H1 (cell line): ENCODE results near the gene ZMIZ1. TPM values are rescaled to one million over a fixed set of nuclear protein-coding genes. Genes with fewer than 3 reads are reported as not detected.

ENCODE experiments used
- CTCF ChIA-PET: fragments of 300-600 bp; sonication (Branson Sonifier 250); formaldehyde crosslinking; loops from one replicate; lab custom pipeline; 2021; ENCODE audit not compliant: partially characterized antibody; lab: Charles Lee
- POLR2A ChIA-PET: fragments of 300-600 bp; sonication (Branson Sonifier 250); formaldehyde crosslinking; loops from one replicate; lab custom pipeline; 2021; ENCODE audit warnings: inconsistent platforms; ENCODE audit not compliant: partially characterized antibody; lab: Charles Lee
- DNase-seq, 2 experiments: peaks; one replicate each; pipeline versions ENCODE4 v3.0.0 to v3.0.0-alpha.2; 2010 to 2022; ENCODE audit warnings: low spot score in 2 of 2, low read depth in 1 of 2, mixed read lengths in 1 of 2
- FAIRE-seq: peaks from 2 replicates; lab custom pipeline; 2011; peaks lifted over from hg19 to GRCh38; lab: Jason Lieb, UNC
- H2AFZ ChIP-seq: 2 replicates; pipeline ENCODE4 v1.8.1; 2012; ENCODE audit warnings: low read length, inconsistent platforms
- H2AK5ac ChIP-seq: 2 replicates; pipeline ENCODE4 v1.6.1; 2013; ENCODE audit warnings: low read depth, low read length
- H2BK120ac ChIP-seq: replicated peaks from 2 replicates; pipeline ENCODE3; 2013; ENCODE audit warnings: low read depth, low read length, inconsistent platforms
- H2BK12ac ChIP-seq: 2 replicates; pipeline ENCODE4 v1.6.1; 2013; ENCODE audit warnings: low read depth, low read length
- H2BK15ac ChIP-seq: 2 replicates; pipeline ENCODE4 v1.6.1; 2013; ENCODE audit warnings: low read length
- H2BK20ac ChIP-seq: 2 replicates; pipeline ENCODE4 v1.6.1; 2013; ENCODE audit warnings: low read length
- H2BK5ac ChIP-seq: 2 replicates; pipeline ENCODE4 v1.6.1; 2013; ENCODE audit warnings: low read depth, low read length
- H3K14ac ChIP-seq: 2 replicates; pipeline ENCODE4 v1.6.1; 2013; ENCODE audit warnings: inconsistent platforms; ENCODE audit not compliant: insufficient read length
- H3K18ac ChIP-seq: 2 replicates; pipeline ENCODE4 v1.6.1; 2013; ENCODE audit warnings: low read length; ENCODE audit errors: extremely low read depth
- H3K23ac ChIP-seq: 2 replicates; pipeline ENCODE4 v1.6.1; 2013; ENCODE audit warnings: inconsistent platforms; ENCODE audit not compliant: insufficient read length
- H3K23me2 ChIP-seq: 2 replicates; pipeline ENCODE4 v1.6.1; 2013; ENCODE audit warnings: low read depth, low read length
- H3K27ac ChIP-seq: 2 replicates; pipeline ENCODE4 v1.6.1; 2011; ENCODE audit warnings: low read depth, low read length, inconsistent platforms
- H3K27me3 ChIP-seq, 4 experiments: replicated peaks in 1 of 4; 1 replicate in 1 of 4; 2 replicates in 3 of 4; pipeline versions ENCODE4 v1.6.1 to v1.8.1; 2011 to 2013; ENCODE audit warnings: low read length in 3 of 4, mild to moderate bottlenecking in 3 of 4, inconsistent platforms in 2 of 4, mixed read lengths in 2 of 4, moderate library complexity in 1 of 4; ENCODE audit not compliant: control insufficient read depth in 3 of 4, insufficient read depth in 3 of 4; ENCODE audit errors: extremely low read depth in 1 of 4
- H3K36me3 ChIP-seq, 4 experiments: 2 replicates each; pipeline versions ENCODE4 v1.6.1 to v1.8.1; 2011 to 2013; ENCODE audit warnings: mild to moderate bottlenecking in 4 of 4, low read length in 3 of 4, moderate library complexity in 2 of 4, control low read depth in 1 of 4, inconsistent platforms in 1 of 4; ENCODE audit not compliant: insufficient read depth in 4 of 4, control insufficient read depth in 2 of 4
- H3K4ac ChIP-seq: replicated peaks from 2 replicates; pipeline ENCODE3; 2013; ENCODE audit warnings: low read length, low read depth, mixed read lengths, inconsistent platforms; ENCODE audit not compliant: insufficient read length
- H3K4me1 ChIP-seq, 4 experiments: replicated peaks in 1 of 4; 1 replicate in 1 of 4; 2 replicates in 3 of 4; pipeline versions ENCODE4 v1.6.1 to v1.8.1; 2011 to 2013; ENCODE audit warnings: low read length in 3 of 4, inconsistent platforms in 2 of 4, mixed read lengths in 1 of 4; ENCODE audit not compliant: insufficient read depth in 4 of 4, control insufficient read depth in 3 of 4
- H3K4me2 ChIP-seq, 2 experiments: 2 replicates each; pipeline versions ENCODE4 v1.6.1 to v1.8.1; 2011 to 2013; ENCODE audit warnings: low read depth in 2 of 2, low read length in 2 of 2, control low read depth in 1 of 2, inconsistent platforms in 1 of 2, mild to moderate bottlenecking in 1 of 2; ENCODE audit not compliant: insufficient read depth in 1 of 2
- H3K4me3 ChIP-seq, 4 experiments: fragments of 200-600, 300-600 bp in 1 of 4; sonication (generic), shearing (Covaris generic), sonication (Bioruptor Twin) in 1 of 4; 2 replicates each; pipeline versions ENCODE4 v1.5.1 to v1.8.1; 2011 to 2016; ENCODE audit warnings: low read length in 4 of 4, low read depth in 3 of 4, control low read depth in 2 of 4, inconsistent platforms in 2 of 4, mild to moderate bottlenecking in 2 of 4, mixed read lengths in 1 of 4, moderate library complexity in 1 of 4; ENCODE audit not compliant: insufficient read depth in 2 of 4; ENCODE audit errors: extremely low read depth in 1 of 4
- H3K56ac ChIP-seq: replicated peaks from 2 replicates; pipeline ENCODE3; 2013; ENCODE audit warnings: low read depth, mild to moderate bottlenecking, mixed read lengths, low read length, inconsistent platforms; ENCODE audit not compliant: insufficient read length
- H3K79me1 ChIP-seq: 2 replicates; pipeline ENCODE4 v1.6.1; 2013; ENCODE audit warnings: low read depth, low read length, control low read depth
- H3K79me2 ChIP-seq, 2 experiments: 2 replicates each; pipeline versions ENCODE4 v1.6.1 to v1.8.1; 2012 to 2013; ENCODE audit warnings: low read length in 2 of 2, mild to moderate bottlenecking in 2 of 2, inconsistent platforms in 1 of 2; ENCODE audit not compliant: insufficient read depth in 2 of 2, control insufficient read depth in 1 of 2
- H3K9ac ChIP-seq, 4 experiments: replicated peaks in 1 of 4; 1 replicate in 1 of 4; 2 replicates in 3 of 4; pipeline versions ENCODE4 v1.6.1 to v1.8.1; 2011 to 2013; ENCODE audit warnings: low read depth in 3 of 4, low read length in 3 of 4, control low read depth in 2 of 4, mild to moderate bottlenecking in 2 of 4, moderate library complexity in 2 of 4, inconsistent platforms in 1 of 4; ENCODE audit errors: extremely low read depth in 1 of 4
- H3K9me3 ChIP-seq, 2 experiments: 2 replicates each; pipeline versions ENCODE4 v1.6.1 to v1.8.1; 2012 to 2013; ENCODE audit warnings: mild to moderate bottlenecking in 2 of 2, moderate library complexity in 2 of 2, control low read depth in 1 of 2, inconsistent platforms in 1 of 2, low read depth in 1 of 2, low read length in 1 of 2, mixed read lengths in 1 of 2; ENCODE audit not compliant: insufficient read depth in 2 of 2
- H4K20me1 ChIP-seq, 2 experiments: replicated peaks in 1 of 2; 2 replicates each; pipeline versions ENCODE3 to v1.8.1; 2011 to 2013; ENCODE audit warnings: inconsistent platforms in 2 of 2, low read length in 2 of 2, mild to moderate bottlenecking in 1 of 2; ENCODE audit not compliant: insufficient read depth in 2 of 2, control insufficient read depth in 1 of 2
- H4K5ac ChIP-seq: 2 replicates; pipeline ENCODE4 v1.6.1; 2013; ENCODE audit warnings: low read length, low read depth, mixed read lengths, inconsistent platforms; ENCODE audit not compliant: insufficient read length
- H4K8ac ChIP-seq: 2 replicates; pipeline ENCODE4 v1.8.0; 2013; ENCODE audit warnings: mild to moderate bottlenecking, moderate library complexity, low read length, inconsistent platforms; ENCODE audit not compliant: insufficient read depth; ENCODE audit errors: extremely low read depth
- H4K91ac ChIP-seq: replicated peaks from 2 replicates; pipeline ENCODE3; 2013; ENCODE audit warnings: low read length, mixed read lengths, inconsistent platforms; ENCODE audit not compliant: insufficient read length
- CBX5 ChIP-seq: fragments of 300-800, 300-1000 bp; sonication (generic); IDR thresholded peaks from 2 replicates; pipeline ENCODE4 v1.7.1; 2016; ENCODE audit warnings: antibody characterized with exemption, low read length, low read depth
- EP300 ChIP-seq, 2 experiments: IDR thresholded peaks; 1 replicate in 1 of 2; 2 replicates in 1 of 2; pipeline ENCODE4 v1.6.1; 2011 to 2012; ENCODE audit warnings: low read depth in 2 of 2, low read length in 2 of 2, mild to moderate bottlenecking in 2 of 2, borderline replicate concordance in 1 of 2, inconsistent platforms in 1 of 2, moderate library complexity in 1 of 2
- EZH2 ChIP-seq: fragments of 200-600 bp; sonication (generic); IDR thresholded peaks from 2 replicates; pipeline ENCODE4 v1.7.1; 2012; ENCODE audit warnings: low read depth, mild to moderate bottlenecking, moderate library complexity, low read length, inconsistent platforms; ENCODE audit not compliant: severe bottlenecking
- SP2 ChIP-seq: IDR thresholded peaks from 2 replicates; pipeline ENCODE4 v1.6.1; 2012; ENCODE audit warnings: mild to moderate bottlenecking, low read length, inconsistent platforms
- SP4 ChIP-seq: IDR thresholded peaks from 2 replicates; pipeline ENCODE4 v1.6.1; 2012; ENCODE audit warnings: low read length, inconsistent platforms
- WGBS, 2 experiments: shearing (Covaris generic) in 1 of 2; methylation state at CpG; one replicate each; pipeline versions ENCODE4 v1.1.6 to v1.1.7; 2013 to 2015; ENCODE audit warnings: low lambda C conversion rate in 2 of 2, mixed read lengths in 2 of 2, inconsistent platforms in 1 of 2, low coverage in 1 of 2, missing lambda C conversion rate in 1 of 2; ENCODE audit not compliant: insufficient replicate concordance in 2 of 2, insufficient coverage in 1 of 2, insufficient read length in 1 of 2; ENCODE audit errors: extremely low coverage in 1 of 2, missing lambda C conversion rate in 1 of 2; 5-methylcytosine and 5-hydroxymethylcytosine counted together
- polyA plus RNA-seq, 7 experiments: library from polyadenylated mRNA; depleted of rRNA in 3 of 7; stranded (reverse) in 5 of 7; unstranded in 2 of 7; fragments of >200 nt in 5 of 7; fragments of 200-250 nt in 2 of 7; gene quantifications; 1 replicate in 5 of 7; 2 replicates in 1 of 7; 4 replicates in 1 of 7; pipeline versions ENCODE4 v1.2.1 to v1.2.3, GENCODE V29; 2011 to 2013; ENCODE audit warnings: missing spikeins in 2 of 7, mixed read lengths in 2 of 7
- total RNA-seq: library from RNA; stranded (reverse); fragmentation: NEBNext Ultra II Directional; extraction: Animal tissue kit (Norgen Biotek cat#: 25700); gene quantifications from 2 replicates; pipeline ENCODE4 v1.2.1, GENCODE V29; 2021

Gene ZMIZ1
- total and polyA plus RNA-seq, 2 of the 8 experiments (the other 6 are each of a cell fraction or from before 2014, with no cell fraction given), result 8.1 to 28.0 TPM

GRCh38 chr10:79152423-79152817 lies 83.7 kb downstream of the ZMIZ1 start:
- Histone ChIP-seq H3K18ac (no peak overlapping the region), H3K79me2 (no peaks in the 10 kb centered on the region; a peak in 1 of 4 replicates), H3K36me3 (no peaks in the 10 kb centered on the region), H3K4me2 (no peak overlapping the region), H2BK20ac (no peak overlapping the region), H2BK120ac (no peak overlapping the region), H4K91ac (no peak overlapping the region), H3K9me3 (no peaks in the 10 kb centered on the region), H3K14ac (no peak overlapping the region), H2AFZ (no peak overlapping the region), H2BK5ac (no peak overlapping the region), H4K5ac (no peak overlapping the region), H3K27me3 (no peaks in the 10 kb centered on the region), H3K4me1 (peaks cover 9 to 32% (median 24%) of the 10 kb centered on the region in 4 experiments), H4K20me1 (peaks cover 0 to 1% of the 10 kb centered on the region in 2 experiments), H2BK12ac (0 out of 2 replicates have a peak overlapping the region, but pooled peaks have one; percentile 50), H3K56ac (no peak overlapping the region), H3K23ac (no peak overlapping the region), H3K23me2 (no peaks in the 10 kb centered on the region), H3K27ac (no peak overlapping the region), H3K4ac (no peak overlapping the region), H2AK5ac (no peak overlapping the region), H3K4me3 (no peak overlapping the region), H3K9ac (no peak overlapping the region), H4K8ac (no peak overlapping the region), H3K79me1 (peaks cover 2% of the 10 kb centered on the region; the same call in 1 of the 2 replicates), H2BK15ac (no peak overlapping the region)
- 100% methylated on average over 5 of the region's 7 CpGs; no CpG with 5 or more reads in 1 of the 2 experiments for WGBS, 2 experiments
- no peak for DNase-seq
- CTCF ChIA-PET, result interaction anchor here (0.6 to 2.7 kb wide), 8 partner anchors 10 to 99 kb away, joined by 3 to 17 read pairs (median 3); no protein-coding TSS in a partner anchor
- no peak for FAIRE-seq
- TF ChIP-seq EP300 (IDR thresholded peaks at IDR 0.05; ENCODE audit: borderline replicate concordance in 1 of 2, low read depth in 2 of 2, low read length in 2 of 2), result no peak
- TF ChIP-seq EZH2, result no peak
- TF ChIP-seq CBX5, result no peak
- no peak for TF ChIP-seq SP4
- no peak for TF ChIP-seq SP2
- POLR2A ChIA-PET, result interaction anchor here (0.6 to 1.2 kb wide), 2 partner anchors 10 to 58 kb away, joined by 3 to 4 read pairs; no protein-coding TSS in a partner anchor
